Esophagus muscularis mucosa (tissue), 4 donors: ENCODE results near the gene ANKS3. TPM values are rescaled to one million over a fixed set of nuclear protein-coding genes. Genes with fewer than 3 reads are reported as not detected.

Experiments used
- DNase-seq: peaks from one replicate; pipeline ENCODE4 v3.0.0-alpha.2; 2017; ENCODE audit errors: extremely low spot score
- H3K27ac ChIP-seq, 4 donors: fragments of 200-600 bp; sonication (generic); replicated peaks in 1 of 4; 1 replicate in 3 of 4; 2 replicates in 1 of 4; pipeline ENCODE4 v1.5.1; 2016 to 2019; ENCODE audit warnings: mild to moderate bottlenecking in 1 of 4
- H3K27me3 ChIP-seq, 4 donors: fragments of 200-600 bp; sonication (generic); one replicate each; pipeline versions ENCODE4 v1.5.1 to v1.6.0; 2016 to 2019
- H3K36me3 ChIP-seq, 4 donors: fragments of 200-600 bp; sonication (generic); one replicate each; pipeline ENCODE4 v1.5.1; 2016 to 2019
- H3K4me1 ChIP-seq, 4 donors: fragments of 200-600 bp; sonication (generic); one replicate each; pipeline ENCODE4 v1.5.1; 2016 to 2019
- H3K4me3 ChIP-seq, 4 donors: fragments of 200-600 bp; sonication (generic); 1 replicate in 2 of 4; 2 replicates in 2 of 4; pipeline ENCODE4 v1.5.1; 2016 to 2019; ENCODE audit warnings: mild to moderate bottlenecking in 4 of 4, moderate library complexity in 1 of 4
- H3K9me3 ChIP-seq, 4 donors: fragments of 200-600 bp; sonication (generic); 1 replicate in 3 of 4; 2 replicates in 1 of 4; pipeline ENCODE4 v1.5.1; 2016 to 2019
- EP300 ChIP-seq: sonication (generic); formaldehyde crosslinking; IDR thresholded peaks from one replicate; pipeline ENCODE4 v1.6.1; 2017; ENCODE audit warnings: antibody characterized with exemption
- POLR2A ChIP-seq: fragments of 450-650 bp; IDR thresholded peaks from one replicate; pipeline ENCODE4 v1.6.1; 2017; ENCODE audit warnings: antibody characterized with exemption, moderate library complexity, mild to moderate bottlenecking, low read depth
- POLR2AphosphoS5 ChIP-seq, 2 donors: sonication (generic); formaldehyde crosslinking; IDR thresholded peaks; one replicate each; pipeline ENCODE4 v1.6.1; 2017; ENCODE audit warnings: antibody characterized with exemption in 2 of 2
- WGBS: methylation state at CpG from one replicate; pipeline ENCODE4 v1.1.5; 2018; 5-methylcytosine and 5-hydroxymethylcytosine counted together
- intact Hi-C: fragments of 100-400 bp; cut with DNase I; formaldehyde crosslinking; loops from one replicate; pipeline ENCODE4 v1.15.1; 2023
- total RNA-seq, 4 donors: library from RNA; depleted of rRNA; stranded (reverse); fragments of >200 nt; gene quantifications; one replicate each; pipeline versions ENCODE4 v1.1.0 to v1.2.1, GENCODE V29; 2016
- TF ChIP-seq, protein P1 (sequence below), 3 experiments: fragments of 200-600 bp in 2 of 3; fragments of 450-650 bp in 1 of 3; sonication (generic) in 2 of 3; IDR thresholded peaks; one replicate each; pipeline ENCODE4 v1.5.1; 2017 to 2019; ENCODE audit warnings: antibody characterized with exemption in 3 of 3, mild to moderate bottlenecking in 2 of 3, moderate library complexity in 1 of 3

ANKS3 gene, protein sequence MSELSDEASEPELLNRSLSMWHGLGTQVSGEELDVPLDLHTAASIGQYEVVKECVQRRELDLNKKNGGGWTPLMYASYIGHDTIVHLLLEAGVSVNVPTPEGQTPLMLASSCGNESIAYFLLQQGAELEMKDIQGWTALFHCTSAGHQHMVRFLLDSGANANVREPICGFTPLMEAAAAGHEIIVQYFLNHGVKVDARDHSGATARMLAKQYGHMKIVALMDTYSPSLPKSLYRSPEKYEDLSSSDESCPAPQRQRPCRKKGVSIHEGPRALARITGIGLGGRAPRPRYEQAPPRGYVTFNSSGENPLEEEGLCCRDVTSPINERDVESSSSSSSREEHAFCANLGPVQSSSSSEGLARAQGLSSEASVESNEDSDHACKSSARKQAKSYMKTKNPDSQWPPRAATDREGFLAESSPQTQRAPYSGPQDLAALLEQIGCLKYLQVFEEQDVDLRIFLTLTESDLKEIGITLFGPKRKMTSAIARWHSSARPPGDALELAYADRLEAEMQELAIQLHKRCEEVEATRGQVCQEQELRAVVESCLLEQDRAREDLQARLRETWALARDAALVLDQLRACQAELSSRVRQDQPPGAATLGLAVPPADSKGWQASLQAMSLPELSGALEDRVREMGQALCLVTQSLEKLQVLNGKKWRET
- 10 to 100 TPM; 17.0 to 29.0 (median 24.7) TPM for total RNA-seq

DNA sequence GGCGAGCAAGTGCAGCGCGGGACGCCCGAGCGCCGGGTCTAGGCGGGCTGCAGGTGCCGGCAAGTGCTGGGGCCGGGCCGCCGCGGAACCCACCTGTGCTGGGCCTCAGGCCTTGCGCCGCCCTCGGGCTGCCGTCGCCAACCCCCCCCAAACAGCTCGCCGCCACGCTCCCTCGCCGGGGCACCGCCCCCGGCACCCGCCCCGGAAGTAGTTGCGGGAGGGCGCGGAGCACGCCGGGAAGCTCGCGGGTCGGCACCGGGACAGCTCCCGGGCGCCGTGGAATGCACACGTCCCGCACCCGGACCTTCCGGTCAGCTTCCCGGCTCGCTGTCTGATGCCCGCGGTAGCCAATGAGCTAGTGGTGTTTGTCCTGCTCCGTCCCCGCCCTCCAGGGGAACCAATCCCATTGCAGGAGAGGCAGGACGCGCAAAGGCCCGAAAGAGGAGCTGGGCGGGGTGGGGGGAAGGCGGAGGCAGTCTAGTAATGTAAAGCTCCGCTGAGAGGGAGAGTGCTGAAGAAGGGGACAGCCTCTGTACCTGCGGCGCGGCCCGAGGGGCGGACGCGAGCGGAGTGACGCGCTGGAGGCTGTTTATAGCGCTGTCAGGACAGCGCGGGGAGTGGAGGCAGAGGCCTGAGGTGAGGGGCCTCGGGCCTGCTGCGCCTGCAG, at the start of gene ANKS3, which contains the start of gene DNAAF8:
ANKS3 (minus strand) TSS at position 209 of the 667 bp plus-strand sequence. CDS start 4,122 bp downstream, outside the sequence.
DNAAF8 (plus strand) TSS at position 475 of the 667 bp plus-strand sequence. CDS start 1,978 bp downstream, outside the sequence.
- H3K36me3 ChIP-seq = peaks cover 2 to 19% (median 16%) of the 10 kb centered on the region in 4 donors
- DNase-seq = peak; percentile 98
- peak within 1 kb of the TSS; percentile 79 to 97 (median 88) for H3K27ac ChIP-seq
- peak within 1 kb of the TSS; percentile 82 to 99 (median 90) for H3K4me3 ChIP-seq
- TF ChIP-seq POLR2AphosphoS5 (IDR thresholded peaks at IDR 0.05) (peak; percentile 69 to 93), EP300 (no peak), POLR2A (no peak)
- TF ChIP-seq, protein P1, sequence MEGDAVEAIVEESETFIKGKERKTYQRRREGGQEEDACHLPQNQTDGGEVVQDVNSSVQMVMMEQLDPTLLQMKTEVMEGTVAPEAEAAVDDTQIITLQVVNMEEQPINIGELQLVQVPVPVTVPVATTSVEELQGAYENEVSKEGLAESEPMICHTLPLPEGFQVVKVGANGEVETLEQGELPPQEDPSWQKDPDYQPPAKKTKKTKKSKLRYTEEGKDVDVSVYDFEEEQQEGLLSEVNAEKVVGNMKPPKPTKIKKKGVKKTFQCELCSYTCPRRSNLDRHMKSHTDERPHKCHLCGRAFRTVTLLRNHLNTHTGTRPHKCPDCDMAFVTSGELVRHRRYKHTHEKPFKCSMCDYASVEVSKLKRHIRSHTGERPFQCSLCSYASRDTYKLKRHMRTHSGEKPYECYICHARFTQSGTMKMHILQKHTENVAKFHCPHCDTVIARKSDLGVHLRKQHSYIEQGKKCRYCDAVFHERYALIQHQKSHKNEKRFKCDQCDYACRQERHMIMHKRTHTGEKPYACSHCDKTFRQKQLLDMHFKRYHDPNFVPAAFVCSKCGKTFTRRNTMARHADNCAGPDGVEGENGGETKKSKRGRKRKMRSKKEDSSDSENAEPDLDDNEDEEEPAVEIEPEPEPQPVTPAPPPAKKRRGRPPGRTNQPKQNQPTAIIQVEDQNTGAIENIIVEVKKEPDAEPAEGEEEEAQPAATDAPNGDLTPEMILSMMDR (IDR thresholded peaks at IDR 0.05) = peak in 1 of 3 experiments; percentile 11
- intact Hi-C loops = loop anchor here (5.0 to 10.0 kb wide), 2 partner anchors 68 to 221 kb away; partner anchors contain the start of genes ROGDI and SEC14L5
- peaks cover 12 to 27% (median 19%) of the 10 kb centered on the region in 4 donors for H3K4me1 ChIP-seq
- no peaks in the 10 kb centered on the region for H3K9me3 ChIP-seq
- H3K27me3 ChIP-seq = peaks cover 0 to 3% (median 0%) of the 10 kb centered on the region in 4 donors
- 0% methylated on average over 25 of the region's 70 CpGs for WGBS

DNA sequence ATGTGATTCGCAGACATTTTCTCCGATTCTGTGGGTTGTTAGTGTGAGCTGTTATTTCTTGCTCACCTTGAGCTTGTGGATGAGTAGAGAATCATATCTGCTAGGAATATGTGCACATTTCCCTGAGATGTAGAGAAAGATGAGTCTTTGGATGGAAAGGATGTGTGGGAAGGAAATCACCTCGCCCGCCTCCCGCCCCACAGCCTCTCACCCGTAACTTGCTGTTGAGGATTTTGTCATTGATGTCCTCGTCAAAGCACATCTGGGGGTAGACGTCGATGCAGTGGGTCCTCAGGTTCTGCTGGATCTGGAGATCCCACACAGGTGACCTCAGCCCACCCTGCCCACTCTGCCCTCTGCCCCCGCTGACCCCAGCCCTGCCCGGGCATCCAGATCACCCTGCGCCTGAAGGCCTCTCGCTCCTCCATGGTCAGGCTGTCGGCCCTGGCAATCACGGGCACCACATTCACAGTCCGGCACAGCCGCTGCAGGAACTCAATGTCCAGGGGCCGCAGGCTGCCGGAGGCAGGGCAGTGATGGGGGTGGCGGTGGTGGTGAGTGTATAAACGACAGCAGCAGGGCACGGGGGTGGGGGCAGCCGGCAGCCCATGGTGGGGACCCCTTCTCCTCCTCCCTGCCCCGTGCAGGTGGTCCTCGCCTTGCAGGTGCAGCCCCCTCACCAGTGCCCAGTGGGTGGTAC, 49.3 kb upstream of the ANKS3 start:
- no peak for TF ChIP-seq POLR2AphosphoS5 (IDR thresholded peaks at IDR 0.05)
- TF ChIP-seq, protein P1 (IDR thresholded peaks at IDR 0.05) = no peak
- TF ChIP-seq POLR2A = no peak
- no peak for TF ChIP-seq EP300
- Histone ChIP-seq H3K36me3 (no peaks in the 10 kb centered on the region), H3K27me3 (no peaks in the 10 kb centered on the region), H3K4me3 (no peak overlapping the region), H3K27ac (no peak overlapping the region), H3K9me3 (no peaks in the 10 kb centered on the region), H3K4me1 (no peaks in the 10 kb centered on the region)
- 91% methylated on average over 9 of the region's 25 CpGs for WGBS
- intact Hi-C loops = no loop called here
- no peak for DNase-seq

DNA sequence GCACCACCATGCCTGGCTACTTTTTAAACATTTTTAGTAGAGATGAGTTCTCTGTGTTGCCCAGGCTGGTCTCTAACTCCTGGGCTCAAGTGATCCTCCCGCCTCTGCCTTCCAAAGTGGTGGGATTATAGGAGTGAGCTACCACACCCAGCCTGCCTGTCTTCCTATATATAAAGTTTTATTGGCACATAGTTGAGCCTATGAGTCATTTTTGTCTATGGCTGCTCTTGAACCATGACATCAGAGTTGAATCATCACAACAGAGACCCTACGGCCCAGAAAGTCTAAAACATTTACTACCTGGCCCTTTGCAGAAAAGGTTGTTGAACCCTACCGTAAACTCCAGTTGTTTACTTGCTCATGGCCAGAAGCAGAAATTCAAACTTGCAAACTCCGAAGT, 46.2 kb upstream of the ANKS3 start:
- Histone ChIP-seq H3K4me3 (no peak overlapping the region), H3K9me3 (no peaks in the 10 kb centered on the region), H3K36me3 (no peaks in the 10 kb centered on the region), H3K27me3 (peaks cover 0 to 4% (median 0%) of the 10 kb centered on the region in 4 donors), H3K4me1 (no peaks in the 10 kb centered on the region), H3K27ac (no peak overlapping the region)
- WGBS = 83% methylated on average over 4 of the region's 4 CpGs
- DNase-seq = no peak
- no peak for TF ChIP-seq EP300
- TF ChIP-seq, protein P1 (IDR thresholded peaks at IDR 0.05) = no peak
- no peak for TF ChIP-seq POLR2A
- TF ChIP-seq POLR2AphosphoS5 (IDR thresholded peaks at IDR 0.05) = no peak
- intact Hi-C loops = no loop called here

DNA sequence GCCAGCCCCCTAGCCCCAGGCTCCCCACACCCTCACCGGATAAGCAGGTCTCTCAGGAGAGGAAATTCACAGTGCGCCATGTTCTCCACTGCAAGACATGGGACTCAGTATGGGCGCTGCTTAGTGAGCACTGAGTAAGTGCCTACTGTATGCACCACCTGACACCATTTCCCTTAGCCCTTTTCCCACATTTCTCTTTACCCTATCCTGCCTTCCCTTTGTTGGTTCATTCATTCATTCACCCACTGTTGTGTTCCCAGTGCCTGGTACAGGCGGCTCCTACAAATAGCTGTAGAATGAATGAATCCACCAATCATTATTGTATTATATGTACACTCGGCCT, 44.0 kb upstream of the ANKS3 start:
- Histone ChIP-seq H3K9me3 (no peaks in the 10 kb centered on the region), H3K36me3 (no peaks in the 10 kb centered on the region), H3K4me3 (no peak overlapping the region), H3K4me1 (no peaks in the 10 kb centered on the region), H3K27me3 (peaks cover 0 to 4% (median 0%) of the 10 kb centered on the region in 4 donors), H3K27ac (no peak overlapping the region)
- TF ChIP-seq POLR2AphosphoS5 (IDR thresholded peaks at IDR 0.05) (no peak), EP300 (no peak), POLR2A (no peak)
- TF ChIP-seq, protein P1 (IDR thresholded peaks at IDR 0.05) = no peak
- DNase-seq = no peak
- WGBS = 89% methylated on average over 5 of the region's 5 CpGs
- intact Hi-C loops = no loop called here
